Fibroblast of villous mesenchyme (primary cell): ENCODE data around the gene TBX2. TPM values are rescaled to one million over a fixed set of nuclear protein-coding genes. Genes with fewer than 3 reads are reported as not detected.
A peak's percentile ranks its signal among the peaks of the same experiment; 100 is the strongest.

Experiments
- DNase-seq: peaks from one replicate; pipeline ENCODE4 v3.0.0-alpha.2; 2010; ENCODE audit warnings: low read depth
- H3K4me3 ChIP-seq: 2 replicates; pipeline ENCODE4 v1.5.1; 2011; ENCODE audit warnings: low read depth, mild to moderate bottlenecking, low read length
- total RNA-seq: library from RNA; depleted of rRNA; stranded (reverse); fragments of >200 nt; gene quantifications from 2 replicates; pipeline ENCODE4 v1.2.3, GENCODE V29; 2012
- TF ChIP-seq, protein P1 (sequence below): IDR thresholded peaks from 2 replicates; pipeline ENCODE4 v1.5.1; 2012; ENCODE audit warnings: low read depth, mild to moderate bottlenecking, low read length; ENCODE audit not compliant: insufficient read depth

The TBX2 gene
- total RNA-seq, 1 donor = 12.5 TPM

DNA sequence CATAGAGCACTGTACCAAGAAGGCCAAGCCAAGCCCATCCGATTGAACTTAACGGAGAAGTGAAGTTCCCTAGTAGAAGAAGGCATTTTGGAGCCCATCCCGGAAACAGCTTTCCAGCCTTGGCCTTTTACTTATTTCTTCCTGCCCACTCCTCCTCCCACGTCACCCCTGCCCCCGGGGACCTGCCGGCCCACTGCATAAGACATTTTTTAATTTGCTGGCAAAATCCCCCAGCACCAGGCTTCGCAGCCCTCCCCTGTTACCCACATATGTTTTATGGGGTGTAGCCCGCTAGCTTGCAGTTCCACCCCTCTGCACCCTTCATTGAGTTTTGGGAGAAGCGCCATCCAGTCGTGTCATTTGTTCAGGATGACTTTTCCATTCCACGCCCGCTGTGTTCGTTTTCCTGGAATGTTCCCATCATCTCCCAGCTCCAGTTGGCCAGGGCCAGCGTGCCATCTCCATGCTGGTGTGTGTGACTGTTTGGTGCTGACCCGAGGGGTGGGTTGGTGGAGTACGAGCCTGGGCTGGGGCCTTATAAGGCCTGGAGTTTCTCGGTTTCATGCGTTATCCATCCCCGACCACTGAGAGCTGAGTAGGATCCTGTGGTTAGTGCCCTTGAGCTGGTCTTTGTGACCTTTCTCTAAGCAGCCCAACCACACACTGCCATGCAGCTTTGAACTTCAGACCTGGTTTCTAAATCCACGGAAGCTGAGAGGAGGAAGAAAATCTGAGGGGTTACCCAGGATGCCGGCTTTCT, 20.0 kb upstream of the TBX2 start:
- TF ChIP-seq, protein P1, sequence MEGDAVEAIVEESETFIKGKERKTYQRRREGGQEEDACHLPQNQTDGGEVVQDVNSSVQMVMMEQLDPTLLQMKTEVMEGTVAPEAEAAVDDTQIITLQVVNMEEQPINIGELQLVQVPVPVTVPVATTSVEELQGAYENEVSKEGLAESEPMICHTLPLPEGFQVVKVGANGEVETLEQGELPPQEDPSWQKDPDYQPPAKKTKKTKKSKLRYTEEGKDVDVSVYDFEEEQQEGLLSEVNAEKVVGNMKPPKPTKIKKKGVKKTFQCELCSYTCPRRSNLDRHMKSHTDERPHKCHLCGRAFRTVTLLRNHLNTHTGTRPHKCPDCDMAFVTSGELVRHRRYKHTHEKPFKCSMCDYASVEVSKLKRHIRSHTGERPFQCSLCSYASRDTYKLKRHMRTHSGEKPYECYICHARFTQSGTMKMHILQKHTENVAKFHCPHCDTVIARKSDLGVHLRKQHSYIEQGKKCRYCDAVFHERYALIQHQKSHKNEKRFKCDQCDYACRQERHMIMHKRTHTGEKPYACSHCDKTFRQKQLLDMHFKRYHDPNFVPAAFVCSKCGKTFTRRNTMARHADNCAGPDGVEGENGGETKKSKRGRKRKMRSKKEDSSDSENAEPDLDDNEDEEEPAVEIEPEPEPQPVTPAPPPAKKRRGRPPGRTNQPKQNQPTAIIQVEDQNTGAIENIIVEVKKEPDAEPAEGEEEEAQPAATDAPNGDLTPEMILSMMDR = no peak
- H3K4me3 ChIP-seq = no peak overlapping the region
- DNase-seq = peak; percentile 49

GRCh38 chr17:61380217-61380835, 19.3 kb upstream of the TBX2 start:
- no peak for DNase-seq
- no peak overlapping the region for H3K4me3 ChIP-seq
- TF ChIP-seq, protein P1 = no peak

- no peak overlapping the region for H3K4me3 ChIP-seq
- no peak for DNase-seq
- TF ChIP-seq, protein P1 = no peak
Measured at GRCh38 chr17:61380836-61381525, 18.7 kb upstream of the TBX2 start.

DNA sequence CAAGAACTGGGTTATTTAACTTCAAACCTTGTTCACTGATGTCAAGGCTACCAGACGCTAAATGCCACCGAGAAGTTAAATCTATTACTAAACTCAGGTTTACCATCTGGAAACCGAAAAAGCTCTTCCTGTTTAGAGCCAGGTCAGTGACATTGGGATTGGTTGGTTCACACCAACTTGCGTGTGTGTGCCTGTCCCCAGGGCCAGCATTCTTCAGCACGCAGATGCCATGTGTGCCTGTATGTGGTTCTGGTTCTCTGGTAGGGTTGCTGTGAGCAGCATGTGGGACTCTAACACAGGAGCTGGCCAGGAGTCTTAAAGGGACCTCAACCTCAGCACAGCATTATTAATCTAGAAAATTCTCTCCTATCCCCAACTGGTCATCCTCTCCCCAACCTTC, 18.1 kb upstream of the TBX2 start:
- DNase-seq = no peak
- no peak overlapping the region for H3K4me3 ChIP-seq
- TF ChIP-seq, protein P1 = no peak

DNA sequence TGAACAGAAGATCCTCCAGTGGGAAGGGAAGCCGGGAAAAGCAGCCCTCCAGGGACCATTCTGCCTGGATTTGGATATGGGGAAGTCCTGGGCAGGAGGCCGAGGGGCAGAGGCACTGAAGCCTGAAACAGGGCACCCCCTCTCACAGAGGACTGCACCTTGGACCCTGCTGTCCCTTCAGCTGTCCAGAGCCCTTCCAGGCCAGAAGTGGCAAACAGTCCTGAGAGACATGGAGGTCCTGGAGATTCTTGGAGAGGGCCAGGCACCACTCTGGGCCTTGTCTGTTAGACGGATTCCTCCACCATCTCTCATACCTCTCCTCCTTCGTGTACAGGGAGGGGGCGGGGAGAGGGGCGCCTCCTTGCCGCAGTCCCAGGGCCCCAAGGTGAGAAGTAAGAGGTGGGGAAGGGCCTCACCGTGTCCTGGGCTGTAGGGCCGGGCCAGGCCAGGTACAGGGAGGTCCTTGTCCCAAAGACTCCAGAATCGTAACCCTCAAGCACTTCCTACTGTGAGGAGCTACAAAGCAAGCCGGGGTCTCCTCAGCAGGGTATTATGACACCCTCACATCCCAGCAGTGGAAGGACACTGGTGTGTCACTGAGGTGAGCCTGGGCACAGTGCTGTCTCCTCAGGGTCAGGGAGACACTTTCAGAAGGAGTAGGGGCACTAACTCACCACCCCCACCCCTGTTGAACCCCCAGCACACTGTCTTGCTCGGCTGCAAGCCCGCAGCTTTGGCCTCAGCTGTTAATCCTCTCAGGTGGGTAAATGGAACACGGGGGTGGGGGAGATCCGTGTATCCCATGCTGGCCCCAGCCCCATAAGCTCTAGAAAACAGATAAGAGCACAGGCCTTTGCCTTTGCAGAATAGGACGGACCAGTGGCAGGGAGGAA, 16.6 kb upstream of the TBX2 start:
- DNase-seq = no peak
- TF ChIP-seq, protein P1 = no peak
- no peak overlapping the region for H3K4me3 ChIP-seq

DNA sequence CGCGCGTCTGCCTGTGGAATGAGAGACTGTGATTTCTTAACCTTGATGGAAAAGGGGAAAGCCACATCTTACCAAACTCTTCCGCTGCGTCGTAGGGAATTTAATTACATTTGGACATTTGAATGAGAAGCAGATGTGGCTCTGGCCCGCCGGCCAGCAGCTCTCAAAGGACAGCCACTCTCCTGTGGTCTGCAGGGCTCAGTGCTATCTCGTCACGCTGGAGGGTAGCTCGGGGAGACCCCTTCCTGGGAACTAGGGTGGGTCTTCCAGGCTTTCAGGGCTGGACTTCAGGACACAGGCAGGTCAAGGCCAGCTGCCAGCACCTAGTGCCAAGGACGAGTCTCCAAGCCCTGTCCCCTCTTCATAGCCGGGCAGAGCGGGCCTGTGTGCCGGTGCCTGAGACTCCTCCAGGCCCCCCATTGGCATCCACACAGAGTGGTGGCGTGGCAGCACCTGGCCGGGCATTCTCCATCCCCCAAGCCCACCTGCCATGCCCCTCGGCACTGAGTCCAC, 15.9 kb upstream of the TBX2 start:
- peak; percentile 71 for DNase-seq
- H3K4me3 ChIP-seq = no peak overlapping the region
- TF ChIP-seq, protein P1 = no peak
